CD4-positive, CD25-positive, alpha-beta regulatory T cell (primary cell): ENCODE data around the gene NECAB2. TPM values are rescaled to one million over a fixed set of nuclear protein-coding genes. Genes with fewer than 3 reads are reported as not detected.

Source experiments
- ATAC-seq, 2 donors: fragments of 150-1000 bp; cut with Tn5 transposase; one replicate each; pipeline ENCODE4 v1.10.0; 2021; ENCODE audit warnings: low read depth in 2 of 2, moderate number of reproducible peaks in 2 of 2, moderate library complexity in 1 of 2
- DNase-seq, 3 donors: peaks; one replicate each; pipeline versions ENCODE4 v3.0.0 to v3.0.0-alpha.2; 2012 to 2022; ENCODE audit warnings: mixed read lengths in 1 of 3
- H3K27ac ChIP-seq: one replicate; pipeline ENCODE4 v1.7.0; 2013; ENCODE audit warnings: mild to moderate bottlenecking, low read length; ENCODE audit not compliant: insufficient read depth, poor library complexity, severe bottlenecking
- H3K27me3 ChIP-seq: one replicate; pipeline ENCODE4 v1.7.0; 2013; ENCODE audit warnings: low read length; ENCODE audit not compliant: control insufficient read depth, insufficient read depth
- H3K36me3 ChIP-seq: one replicate; pipeline ENCODE4 v1.7.0; 2013; ENCODE audit warnings: mild to moderate bottlenecking, low read length, moderate library complexity; ENCODE audit not compliant: control insufficient read depth, insufficient read depth
- H3K4me1 ChIP-seq: 2 replicates; pipeline ENCODE4 v1.7.0; 2013; ENCODE audit warnings: mild to moderate bottlenecking, low read length; ENCODE audit not compliant: insufficient read depth, control insufficient read depth, poor library complexity, severe bottlenecking
- H3K4me3 ChIP-seq: one replicate; pipeline ENCODE4 v1.7.0; 2013; ENCODE audit warnings: low read depth, mild to moderate bottlenecking, low read length, moderate library complexity
- H3K9me3 ChIP-seq, 2 experiments: 1 replicate in 1 of 2; 2 replicates in 1 of 2; pipeline ENCODE4 v1.7.0; 2013; ENCODE audit warnings: low read length in 2 of 2, mild to moderate bottlenecking in 1 of 2, moderate library complexity in 1 of 2; ENCODE audit not compliant: control insufficient read depth in 2 of 2
- H3K27ac Mint-ChIP-seq, 3 donors: one replicate each; pipeline ENCODE4 v1.8.0; 2020 to 2022; ENCODE audit warnings: mild to moderate bottlenecking in 3 of 3, mixed read lengths in 3 of 3, moderate library complexity in 2 of 3
- H3K27me3 Mint-ChIP-seq: one replicate; pipeline ENCODE4 v1.8.0; 2022; ENCODE audit warnings: mild to moderate bottlenecking, mixed read lengths
- H3K36me3 Mint-ChIP-seq: one replicate; pipeline ENCODE4 v1.8.0; 2020; ENCODE audit warnings: mixed read lengths
- H3K4me1 Mint-ChIP-seq, 4 donors: one replicate each; pipeline ENCODE4 v1.8.0; 2020 to 2022; ENCODE audit warnings: mixed read lengths in 4 of 4, mild to moderate bottlenecking in 1 of 4
- H3K4me3 Mint-ChIP-seq, 4 donors: one replicate each; pipeline ENCODE4 v1.8.0; 2020 to 2022; ENCODE audit warnings: mild to moderate bottlenecking in 4 of 4, mixed read lengths in 4 of 4, moderate library complexity in 3 of 4
- H3K9me3 Mint-ChIP-seq, 7 donors: one replicate each; pipeline ENCODE4 v1.8.0; 2020 to 2022; ENCODE audit warnings: mixed read lengths in 7 of 7, mild to moderate bottlenecking in 3 of 7, moderate library complexity in 2 of 7
- polyA plus RNA-seq, 4 donors: library from polyadenylated mRNA; unstranded; fragments of 300-500 nt; fragmentation: Illumina TruSeq; gene quantifications; one replicate each; pipeline ENCODE4 v1.2.3, GENCODE V29; 2021
- total RNA-seq: library from RNA; stranded (reverse); gene quantifications from one replicate; pipeline ENCODE4 v1.2.3, GENCODE V29; 2022

Gene NECAB2
- total and polyA plus RNA-seq, 5 donors from 2014 or later: not detected

- Mint-ChIP-seq H3K9me3 (peaks cover 0 to 7% (median 1%) of the 10 kb centered on the region in 7 donors), H3K4me1 (peaks cover 0 to 4% (median 2%) of the 10 kb centered on the region in 4 donors), H3K27ac (no peak overlapping the region), H3K36me3 (no peaks in the 10 kb centered on the region), H3K4me3 (no peak overlapping the region), H3K27me3 (peaks cover 33% of the 10 kb centered on the region)
- Histone ChIP-seq H3K27me3 (no peaks in the 10 kb centered on the region), H3K4me1 (no peaks in the 10 kb centered on the region), H3K9me3 (no peaks in the 10 kb centered on the region), H3K4me3 (no peak overlapping the region), H3K36me3 (no peaks in the 10 kb centered on the region), H3K27ac (no peak overlapping the region)
- DNase-seq (no peak), ATAC-seq (no peak)
These were observed 72.3 kb downstream of the NECAB2 start for GRCh38 chr16:84040226-84040822.

DNA sequence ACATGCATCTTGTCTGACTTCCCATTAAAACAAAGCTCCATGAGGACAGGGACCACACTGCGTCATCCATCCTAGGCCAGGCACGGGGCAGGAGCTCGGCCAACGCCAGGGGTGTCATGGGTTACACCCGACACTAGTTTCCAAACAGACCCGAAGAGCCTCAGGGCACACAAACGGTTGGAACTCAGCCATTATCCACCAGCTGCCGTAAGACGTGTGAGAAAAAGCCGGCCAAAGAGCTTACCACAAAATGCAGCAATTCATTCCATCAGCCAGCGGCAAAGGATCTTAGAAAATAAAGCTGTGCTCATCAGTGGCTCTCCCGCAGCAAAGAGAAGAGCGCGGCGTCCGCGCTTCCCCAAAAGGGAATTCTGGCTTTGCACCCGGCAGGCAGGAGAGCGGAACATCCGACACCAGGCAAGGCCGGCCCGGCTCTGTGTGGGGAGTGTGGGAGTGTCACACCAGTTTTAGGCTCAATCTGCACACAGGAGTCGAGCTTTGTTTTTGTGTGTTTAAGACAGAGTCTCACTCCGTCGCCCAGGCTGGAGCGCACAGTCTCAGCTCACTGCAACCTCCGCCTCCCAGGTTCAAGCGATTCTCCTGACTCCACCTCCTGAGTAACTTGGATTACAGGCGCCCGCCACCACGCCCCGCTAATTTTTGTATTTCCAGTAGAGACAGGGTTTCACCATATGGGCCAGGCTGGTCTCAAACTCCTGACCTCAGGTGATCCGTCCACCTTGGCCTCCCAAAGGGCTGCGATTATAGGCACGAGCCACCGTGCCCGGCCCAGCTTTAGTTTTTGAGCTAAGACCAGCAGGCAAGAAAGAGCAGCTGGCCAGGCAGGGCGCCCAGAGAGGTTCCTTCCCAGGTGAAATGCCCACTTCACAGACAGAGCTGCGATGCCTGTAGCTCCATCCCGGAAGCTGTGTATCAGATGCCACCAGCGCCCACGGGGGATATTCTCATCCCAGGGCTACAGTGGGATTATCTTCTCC is 73.1 kb downstream of the NECAB2 start:
- DNase-seq (no peak), ATAC-seq (no peak)
- Mint-ChIP-seq H3K27me3 (peaks cover 29% of the 10 kb centered on the region), H3K4me1 (peaks cover 0 to 4% (median 2%) of the 10 kb centered on the region in 4 donors), H3K36me3 (no peaks in the 10 kb centered on the region), H3K27ac (no peak overlapping the region), H3K9me3 (peaks cover 0 to 4% (median 0%) of the 10 kb centered on the region in 7 donors), H3K4me3 (no peak overlapping the region)
- no peaks in the 10 kb centered on the region for H3K36me3 ChIP-seq
- no peaks in the 10 kb centered on the region for H3K9me3 ChIP-seq
- H3K4me3 ChIP-seq: no peak overlapping the region
- no peaks in the 10 kb centered on the region for H3K27me3 ChIP-seq
- no peak overlapping the region for H3K27ac ChIP-seq
- H3K4me1 ChIP-seq: no peaks in the 10 kb centered on the region

DNA sequence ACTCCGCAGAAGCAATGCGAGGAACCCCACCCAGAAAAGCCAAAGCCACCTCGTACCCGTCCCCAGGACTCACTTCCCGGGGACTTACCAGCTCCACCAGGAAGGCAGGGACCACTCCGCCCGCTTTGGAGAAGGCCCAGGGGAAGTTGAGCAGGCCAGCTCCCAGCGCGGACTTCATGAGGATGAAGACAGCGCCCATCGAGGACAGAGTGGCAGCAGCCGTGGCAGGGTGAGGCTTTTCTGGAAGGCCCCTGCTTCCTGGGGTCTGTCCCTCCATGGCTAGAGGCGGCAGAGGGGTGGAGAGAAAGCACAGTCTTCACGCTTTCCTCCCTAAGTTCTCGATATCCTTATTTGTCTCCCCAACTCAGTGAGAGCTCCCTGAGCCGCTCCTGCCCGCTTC is 73.8 kb downstream of the NECAB2 start:
- H3K36me3 Mint-ChIP-seq: peaks cover under 1% of the 10 kb centered on the region
- Histone ChIP-seq H3K27me3 (no peaks in the 10 kb centered on the region), H3K4me3 (no peak overlapping the region), H3K27ac (no peak overlapping the region), H3K9me3 (no peaks in the 10 kb centered on the region), H3K4me1 (no peaks in the 10 kb centered on the region), H3K36me3 (no peaks in the 10 kb centered on the region)
- ATAC-seq (no peak), DNase-seq (no peak)
- no peak overlapping the region for H3K4me3 Mint-ChIP-seq
- H3K27me3 Mint-ChIP-seq: peaks cover 29% of the 10 kb centered on the region
- H3K27ac Mint-ChIP-seq: no peak overlapping the region
- H3K4me1 Mint-ChIP-seq: peaks cover 0 to 4% (median 2%) of the 10 kb centered on the region in 4 donors
- H3K9me3 Mint-ChIP-seq: peaks cover 0 to 1% (median 0%) of the 10 kb centered on the region in 7 donors

DNA sequence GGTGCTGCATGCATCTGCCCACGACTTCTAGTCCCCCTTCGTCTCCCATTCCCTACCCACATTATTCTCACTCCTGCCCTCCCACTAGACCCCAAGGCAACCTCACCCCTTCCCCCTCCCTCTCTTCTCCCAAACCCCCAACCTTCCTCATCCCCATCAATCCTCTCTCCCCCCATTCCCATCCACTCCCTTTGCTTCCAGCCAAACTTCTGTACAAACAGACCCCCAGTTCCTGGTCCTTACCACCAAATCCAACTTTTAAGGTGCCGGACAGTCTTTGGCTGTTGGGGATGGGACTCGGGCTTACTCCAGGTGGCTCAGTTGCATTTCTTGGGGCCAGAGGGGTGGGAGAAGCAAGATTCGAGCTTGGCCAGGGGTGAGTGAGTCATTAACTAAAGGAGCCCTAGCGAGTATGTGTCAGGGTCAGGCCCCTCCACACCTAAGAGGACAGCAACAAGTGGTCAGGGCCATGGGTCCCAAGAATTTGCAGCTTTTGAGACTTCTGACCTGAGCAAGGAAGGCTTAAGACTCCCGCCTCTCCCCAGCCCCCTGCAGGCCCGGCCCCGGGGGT is 74.3 kb downstream of the NECAB2 start, which contains the start of gene SLC38A8:
Gene SLC38A8, minus strand, starts transcription at position 488 of the 571 bp plus-strand sequence. CDS start 638 bp downstream, outside the sequence.
- no peak within 1 kb of the TSS for H3K4me3 Mint-ChIP-seq
- DNase-seq (no peak), ATAC-seq (no peak)
- Histone ChIP-seq H3K4me1 (no peaks in the 10 kb centered on the region), H3K36me3 (no peaks in the 10 kb centered on the region), H3K27me3 (no peaks in the 10 kb centered on the region), H3K4me3 (no peak within 1 kb of the TSS), H3K27ac (no peak within 1 kb of the TSS), H3K9me3 (no peaks in the 10 kb centered on the region)
- peaks cover 0 to 4% (median 2%) of the 10 kb centered on the region in 4 donors for H3K4me1 Mint-ChIP-seq
- H3K36me3 Mint-ChIP-seq: peaks cover 4% of the 10 kb centered on the region
- peaks cover 0 to 1% (median 0%) of the 10 kb centered on the region in 7 donors for H3K9me3 Mint-ChIP-seq
- peaks cover 29% of the 10 kb centered on the region for H3K27me3 Mint-ChIP-seq
- H3K27ac Mint-ChIP-seq: peak within 1 kb of the TSS in 1 of 3 donors; percentile 72

DNA sequence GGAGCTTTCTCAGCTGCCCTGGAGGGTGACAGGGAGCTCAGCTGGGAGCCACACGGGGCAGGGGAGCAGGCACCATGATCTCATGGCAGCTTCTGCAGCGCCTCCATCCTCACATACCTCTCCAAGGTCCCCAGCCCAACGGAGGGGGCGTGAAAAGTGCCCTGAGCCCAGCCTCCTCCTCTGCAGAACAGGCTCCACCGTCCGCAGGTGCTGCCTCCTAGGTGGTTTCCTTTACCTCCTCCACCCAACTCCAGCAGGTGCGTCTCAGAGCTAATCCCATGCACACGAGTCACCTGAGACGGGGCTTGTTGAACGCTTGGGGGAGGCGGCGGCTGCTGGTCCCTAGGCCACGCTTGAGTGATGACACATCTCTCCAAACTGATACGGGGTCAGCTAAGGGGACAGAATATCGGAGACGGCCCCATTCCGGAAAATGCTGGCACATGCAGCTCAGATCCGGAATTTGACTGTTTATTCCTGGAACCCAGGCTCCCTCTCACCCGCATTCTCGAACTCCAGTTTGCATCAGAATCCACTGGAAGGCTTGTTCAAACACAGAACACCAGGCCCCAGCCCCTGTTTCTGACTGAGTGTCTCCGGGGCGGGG is 74.9 kb downstream of the NECAB2 start:
- Mint-ChIP-seq H3K4me3 (no peak overlapping the region), H3K27ac (no peak overlapping the region)
- H3K4me1 ChIP-seq: no peaks in the 10 kb centered on the region

GRCh38 chr16:84043486-84044117 is 75.6 kb downstream of the NECAB2 start:
- H3K9me3 Mint-ChIP-seq: peaks cover 0 to 3% (median 0%) of the 10 kb centered on the region in 7 donors

More for the DNA sequence above, 74.9 kb downstream of the NECAB2 start:
- peaks cover 29% of the 10 kb centered on the region for H3K27me3 Mint-ChIP-seq
- ATAC-seq: no peak
- peaks cover 0 to 1% (median 0%) of the 10 kb centered on the region in 7 donors for H3K9me3 Mint-ChIP-seq
- peaks cover 0 to 4% (median 2%) of the 10 kb centered on the region in 4 donors for H3K4me1 Mint-ChIP-seq
- H3K9me3 ChIP-seq: no peaks in the 10 kb centered on the region
- DNase-seq: no peak
- H3K27ac ChIP-seq: no peak overlapping the region
- peaks cover 5% of the 10 kb centered on the region for H3K36me3 ChIP-seq
- H3K4me3 ChIP-seq: no peak overlapping the region
- no peaks in the 10 kb centered on the region for H3K27me3 ChIP-seq
- peaks cover 4% of the 10 kb centered on the region for H3K36me3 Mint-ChIP-seq

GRCh38 chr16:84044118-84044488 is 76.1 kb downstream of the NECAB2 start:
- H3K9me3 Mint-ChIP-seq: peaks cover 0 to 3% (median 0%) of the 10 kb centered on the region in 7 donors
- DNase-seq: no peak
- no peak overlapping the region for H3K4me3 Mint-ChIP-seq
- peaks cover 23% of the 10 kb centered on the region for H3K27me3 Mint-ChIP-seq
- peaks cover 4% of the 10 kb centered on the region for H3K36me3 Mint-ChIP-seq
- peak overlapping the region in 1 of 3 donors; percentile 72 for H3K27ac Mint-ChIP-seq
- H3K4me1 ChIP-seq: no peaks in the 10 kb centered on the region
- no peak overlapping the region for H3K4me3 ChIP-seq
- peaks cover 6% of the 10 kb centered on the region for H3K36me3 ChIP-seq
- H3K9me3 ChIP-seq: no peaks in the 10 kb centered on the region
- ATAC-seq: no peak
- H3K4me1 Mint-ChIP-seq: peaks cover 0 to 4% (median 2%) of the 10 kb centered on the region in 4 donors
- no peak overlapping the region for H3K27ac ChIP-seq
- H3K27me3 ChIP-seq: no peaks in the 10 kb centered on the region

More at GRCh38 chr16:84043486-84044117, 75.6 kb downstream of the NECAB2 start:
- ATAC-seq (no peak), DNase-seq (no peak)
- H3K4me1 ChIP-seq: no peaks in the 10 kb centered on the region
- H3K27ac Mint-ChIP-seq: peak overlapping the region in 1 of 3 donors; percentile 72
- peaks cover 4% of the 10 kb centered on the region for H3K36me3 Mint-ChIP-seq
- H3K4me3 Mint-ChIP-seq: no peak overlapping the region
- no peaks in the 10 kb centered on the region for H3K27me3 ChIP-seq
- H3K9me3 ChIP-seq: no peaks in the 10 kb centered on the region
- H3K36me3 ChIP-seq: peaks cover 6% of the 10 kb centered on the region
- no peak overlapping the region for H3K4me3 ChIP-seq
- H3K4me1 Mint-ChIP-seq: peaks cover 0 to 4% (median 2%) of the 10 kb centered on the region in 4 donors
- H3K27me3 Mint-ChIP-seq: peaks cover 28% of the 10 kb centered on the region
- H3K27ac ChIP-seq: no peak overlapping the region
